B cell (primary cell): ENCODE results near the gene CHTOP.

Source experiments
- CTCF ChIP-seq: fragments of 200-600 bp; IDR thresholded peaks from one replicate; pipeline ENCODE4 v1.8.0; 2022; ENCODE audit warnings: antibody characterized with exemption, mild to moderate bottlenecking
- EZH2 ChIP-seq: IDR thresholded peaks from 2 replicates; pipeline ENCODE4 v1.6.1; 2012; ENCODE audit warnings: borderline replicate concordance, low read depth, mild to moderate bottlenecking, moderate library complexity, low read length; ENCODE audit not compliant: insufficient read depth, poor library complexity, severe bottlenecking

GRCh38 chr1:153624965-153625611, 8.8 kb upstream of the CHTOP start:
- TF ChIP-seq CTCF: no peak
- TF ChIP-seq EZH2: no peak
